ENCODE data around the gene UBR4.
"Not testable (repeated sequence)": the region's sequence is repeated elsewhere in the genome, so short reads cannot be mapped to it uniquely, and the experiment has no call there.

Gene UBR4

DNA sequence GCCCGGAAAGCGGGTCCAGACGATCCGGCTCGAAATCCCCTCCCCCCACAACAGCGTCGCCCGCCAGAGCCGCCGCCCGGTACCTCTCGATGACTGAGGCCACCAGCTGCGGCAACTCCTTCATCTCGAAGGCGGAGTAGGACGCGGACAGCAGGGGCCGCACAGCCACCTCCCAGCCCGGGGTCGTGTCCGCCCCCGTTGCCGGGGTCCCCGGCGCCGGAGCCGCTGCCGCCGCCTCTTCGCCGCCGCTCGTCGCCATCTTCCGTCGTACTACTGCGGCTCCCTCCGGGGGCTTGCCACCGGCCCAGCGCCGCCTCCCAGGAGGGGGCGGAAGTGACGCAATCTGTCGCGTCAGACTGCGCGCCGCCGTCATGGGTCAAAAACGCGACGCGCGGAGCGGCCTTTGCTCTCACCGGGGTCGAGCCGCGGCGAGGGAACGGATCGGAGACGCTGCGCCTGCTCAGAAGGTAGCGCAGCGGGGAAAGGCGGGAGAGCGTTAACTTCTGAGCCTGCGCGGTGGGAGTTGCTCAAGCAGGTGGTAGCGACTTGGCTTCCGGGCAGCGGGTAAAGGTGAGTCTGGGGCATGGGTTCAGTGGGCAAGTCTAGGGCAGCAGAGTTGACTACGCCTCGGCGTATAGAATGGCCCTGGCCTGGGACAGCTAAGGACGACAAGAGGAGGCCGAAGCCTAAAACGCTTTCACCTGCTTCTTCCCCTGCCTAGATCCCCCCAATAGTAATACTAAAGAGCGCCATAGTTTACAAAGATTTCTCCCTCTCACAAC, at the start of gene UBR4:
TSS of gene UBR4 (minus strand) at position 277 of the 782 bp plus-strand sequence. CDS start at position 259, 18 bp downstream.
- DNase-seq (ENCODE audit: low read depth, low spot score), result peak; percentile 95

DNA sequence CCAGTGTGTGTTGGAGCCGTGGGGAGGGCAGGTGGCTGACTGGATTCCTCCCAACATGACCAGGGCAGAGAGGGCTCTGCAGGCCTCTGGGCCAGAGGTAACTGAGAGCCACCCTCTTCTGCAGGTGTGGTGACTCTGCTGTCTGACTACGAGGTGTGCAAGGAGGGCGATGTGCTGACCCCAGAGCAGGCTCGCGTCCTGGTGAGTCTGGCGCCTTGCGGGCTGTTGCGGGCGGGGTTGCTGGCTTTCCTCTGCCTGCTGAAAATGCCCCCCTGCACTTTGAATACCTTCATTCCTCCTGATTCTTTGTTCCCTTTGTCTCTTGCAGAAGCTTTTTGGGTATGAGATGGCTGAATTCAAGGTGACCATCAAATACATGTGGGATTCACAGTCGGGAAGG, 48.3 kb upstream of the UBR4 start:
- no peak for DNase-seq (ENCODE audit: low read depth, low spot score)

GRCh38 chr1:19257178-19257914, 47.3 kb upstream of the UBR4 start:
- DNase-seq (ENCODE audit: low read depth, low spot score), result no peak

GRCh38 chr1:19256301-19256700, 46.2 kb upstream of the UBR4 start:
- DNase-seq (ENCODE audit: low read depth, low spot score), result not testable (repeated sequence)

- no peak for DNase-seq (ENCODE audit: low read depth, low spot score)
Measured at GRCh38 chr1:19255288-19255687, 45.2 kb upstream of the UBR4 start.

DNA sequence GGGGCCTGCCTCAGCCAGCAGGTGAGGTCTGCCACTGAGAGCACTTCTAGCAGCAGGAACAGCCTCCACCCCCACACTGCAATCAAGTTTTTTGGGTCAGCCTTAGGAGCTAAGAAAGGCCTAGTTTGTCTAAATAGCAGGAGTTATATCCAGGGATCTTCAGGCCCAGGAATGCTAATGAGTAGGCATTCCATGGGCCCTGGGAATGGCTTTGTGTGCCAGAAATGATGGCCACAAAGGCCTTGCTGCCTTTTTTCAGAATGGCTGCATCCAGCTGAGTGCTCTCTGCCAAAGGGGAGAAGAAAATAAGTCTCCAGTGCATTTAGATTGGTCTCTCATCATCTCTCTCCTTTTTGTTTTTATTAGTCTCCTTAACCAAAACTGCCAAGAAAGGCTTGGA, 44.4 kb upstream of the UBR4 start:
- DNase-seq (ENCODE audit: low read depth, low spot score), result no peak

DNA sequence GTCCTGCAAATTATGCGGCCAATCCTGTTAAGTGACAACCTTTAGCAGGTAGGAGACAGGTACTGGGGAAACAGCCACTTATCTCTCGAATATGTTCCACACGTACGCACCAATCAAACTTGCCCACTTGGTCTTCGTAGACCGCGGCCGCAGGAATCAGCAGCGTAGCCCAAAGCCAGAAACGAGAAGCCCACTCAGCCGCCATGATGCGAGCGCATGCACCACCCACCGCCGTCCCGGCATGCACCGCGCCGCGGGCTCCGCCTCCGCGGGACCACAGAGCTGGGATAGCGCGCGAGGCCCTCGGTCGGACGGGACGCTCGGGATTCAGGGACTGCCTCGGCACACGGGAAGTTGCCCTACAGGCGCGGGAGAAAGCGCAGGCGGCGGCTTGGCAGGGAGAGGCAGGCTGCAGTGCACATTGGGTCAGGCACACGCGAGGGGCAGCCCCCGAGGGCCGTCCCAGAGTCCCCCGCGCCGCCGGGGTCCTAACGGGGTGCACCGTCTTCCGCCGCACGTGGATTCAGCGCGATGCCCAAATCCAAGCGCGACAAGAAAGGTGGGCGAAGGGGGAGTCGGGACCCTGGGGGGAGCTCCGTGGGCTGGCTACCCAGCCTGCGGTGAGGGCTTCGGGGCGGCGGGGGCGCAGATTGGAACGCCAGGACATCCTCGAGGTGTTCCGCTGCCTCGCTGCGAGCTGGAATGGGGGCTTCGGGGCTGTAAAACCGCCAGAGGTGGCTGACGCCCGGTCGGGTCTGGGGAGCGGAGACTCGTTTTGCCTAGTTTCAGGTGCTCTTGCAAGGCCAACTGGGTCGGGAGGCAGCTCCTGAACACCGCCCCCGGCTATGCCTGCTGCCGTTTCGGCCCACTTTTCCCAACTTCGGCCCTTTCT, 41.5 kb upstream of the UBR4 start, which contains the start of the genes EMC1 and MRTO4:
TSS of gene EMC1 (minus strand) at position 220 of the 892 bp plus-strand sequence. CDS start at position 205, 15 bp downstream.
TSS of gene MRTO4 (plus strand) at position 501 of the 892 bp plus-strand sequence. CDS start at position 532, 31 bp downstream.
- peak; percentile 83 for DNase-seq (ENCODE audit: low read depth, low spot score)

- DNase-seq (ENCODE audit: low read depth, low spot score), result no peak
Measured at GRCh38 chr1:19250629-19251304, 40.7 kb upstream of the UBR4 start.

DNA sequence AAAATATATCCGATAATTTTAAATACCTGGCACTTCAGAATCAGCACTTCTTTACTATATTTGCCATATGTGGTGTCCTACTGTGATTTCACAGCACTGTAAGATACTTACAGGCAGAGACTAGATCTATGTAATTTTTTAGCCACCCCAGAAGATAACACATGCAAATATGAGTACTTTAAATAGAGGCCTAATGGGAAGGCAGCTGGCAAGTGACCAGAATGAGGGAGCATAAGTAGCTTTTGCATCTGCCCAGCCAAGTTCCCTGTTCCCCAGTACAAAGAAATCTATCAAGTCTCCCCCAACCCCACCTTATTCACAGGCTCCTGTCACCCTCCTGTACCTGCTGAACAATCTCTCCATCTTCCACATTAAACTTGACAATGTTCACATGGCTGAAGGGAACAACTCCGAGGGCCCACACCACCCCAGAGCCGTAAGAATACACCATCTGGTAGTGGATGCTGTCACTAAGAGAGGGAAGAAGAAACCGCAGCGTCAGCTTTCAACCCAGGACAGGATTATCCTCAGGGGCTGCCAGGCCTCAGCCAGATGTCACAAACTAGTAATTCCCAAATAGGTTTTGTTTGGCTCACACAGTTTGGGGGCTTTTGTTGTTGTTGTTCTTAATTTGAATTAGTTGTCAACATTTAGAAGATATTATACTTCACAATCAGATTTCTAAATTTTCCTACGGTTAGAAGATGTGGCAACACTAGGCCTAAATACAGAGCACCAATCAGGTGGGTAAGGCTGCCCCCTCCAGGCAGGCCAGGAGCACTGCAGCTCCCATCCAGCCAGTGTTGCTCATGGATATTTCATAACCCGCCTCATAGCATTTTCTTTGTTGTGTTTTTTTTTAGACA, 30.8 kb upstream of the UBR4 start:
- DNase-seq (ENCODE audit: low read depth, low spot score), result peak; percentile 39

DNA sequence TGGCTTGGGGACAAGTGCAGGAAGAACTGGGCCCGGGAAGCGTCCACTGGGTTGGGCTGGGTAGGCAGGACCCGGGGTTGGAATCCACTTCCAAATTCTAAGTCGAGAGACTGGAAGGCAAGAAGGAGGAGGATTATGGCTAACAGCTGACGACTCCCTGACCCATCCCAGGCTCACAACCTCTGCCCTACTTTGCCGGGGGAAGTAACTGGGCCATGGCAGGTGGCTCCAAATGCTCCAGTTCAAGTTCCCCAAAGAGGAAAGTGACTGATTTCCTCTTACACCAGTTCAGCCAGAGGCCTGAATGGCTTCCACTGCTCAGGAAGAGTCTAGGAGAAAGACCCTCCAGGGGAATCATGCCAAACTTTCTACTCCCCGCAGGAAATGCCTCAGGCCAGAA, 29.8 kb upstream of the UBR4 start:
- no peak for DNase-seq (ENCODE audit: low read depth, low spot score)

GRCh38 chr1:19234224-19234623, 24.2 kb upstream of the UBR4 start:
- no peak for DNase-seq (ENCODE audit: low read depth, low spot score)

DNA sequence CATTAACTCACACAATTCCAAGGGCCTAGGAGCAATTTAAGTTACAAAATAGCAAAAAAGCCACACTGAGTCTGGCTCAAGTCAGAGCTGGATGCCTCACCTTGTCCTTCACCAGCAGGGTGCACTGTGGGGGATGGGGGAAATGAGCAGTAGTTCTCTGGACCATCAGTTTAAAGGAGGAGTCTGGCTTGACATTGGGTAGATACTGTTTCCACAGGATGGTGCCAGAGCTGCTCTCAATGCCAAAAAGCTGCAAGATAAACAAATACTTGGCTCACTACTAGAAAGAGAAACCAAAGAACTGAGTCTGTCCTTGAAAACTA, 22.4 kb upstream of the UBR4 start:
- DNase-seq (ENCODE audit: low read depth, low spot score), result no peak

DNA sequence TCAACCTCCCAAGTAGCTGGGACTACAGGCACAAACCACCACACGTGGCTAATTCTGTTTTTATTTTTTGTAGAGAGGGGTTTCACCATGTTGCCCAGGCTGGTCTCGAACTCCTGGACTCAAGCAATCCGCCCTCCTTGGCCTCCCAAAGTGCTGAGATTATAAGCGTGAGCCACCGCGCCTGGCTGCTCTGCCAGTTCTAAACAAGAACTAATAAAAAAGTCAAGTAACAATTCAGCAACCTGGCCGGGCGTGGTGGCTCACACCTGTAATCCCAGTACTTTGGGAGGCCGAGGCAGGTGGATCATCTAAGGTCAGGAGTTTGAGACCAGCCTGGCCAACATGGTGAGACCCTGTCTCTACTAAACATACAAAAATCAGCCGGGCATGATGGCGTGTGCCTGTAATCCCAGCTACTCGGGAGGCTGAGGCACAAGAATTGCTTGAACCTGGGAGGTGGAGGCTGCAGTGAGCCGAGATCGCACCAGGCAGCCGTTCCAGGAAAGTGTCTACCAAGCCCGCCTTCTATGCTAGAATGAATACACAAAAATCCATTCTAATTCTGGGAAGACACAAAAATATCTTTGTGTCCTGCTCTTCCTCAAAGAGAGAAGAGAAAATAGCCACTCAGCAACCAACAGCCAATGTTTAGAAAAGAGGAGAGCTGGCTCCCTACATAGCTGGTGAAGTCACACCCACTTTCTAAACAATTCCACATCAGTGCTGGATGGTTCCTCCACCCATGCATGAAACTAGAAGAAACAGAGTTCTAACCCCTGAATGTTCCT, 21.9 kb upstream of the UBR4 start:
- not testable (repeated sequence) for DNase-seq (ENCODE audit: low read depth, low spot score)

DNA sequence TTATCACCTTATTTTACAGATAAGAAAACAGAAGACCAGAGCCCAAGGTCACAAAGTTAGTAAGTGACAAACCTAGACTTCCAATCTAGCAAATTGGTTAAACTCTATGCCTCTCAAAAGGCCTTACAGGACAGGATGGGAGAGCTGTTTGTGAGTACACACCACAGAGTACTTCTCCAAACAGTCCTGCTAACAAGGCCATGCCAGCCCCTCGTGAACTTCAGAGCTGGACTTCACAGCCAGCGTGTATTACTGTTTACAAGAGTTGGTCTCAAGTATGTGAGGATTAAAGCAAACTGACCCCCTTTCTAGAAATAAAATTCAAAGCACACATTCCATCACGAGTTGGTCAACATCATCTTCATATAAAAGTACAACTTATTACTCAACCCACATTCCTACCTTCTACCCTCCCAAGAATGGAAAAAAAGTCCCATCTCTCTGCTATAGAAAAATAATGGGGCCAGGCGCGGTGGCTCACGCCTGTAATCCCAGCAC, 19.8 kb upstream of the UBR4 start:
- DNase-seq (ENCODE audit: low read depth, low spot score), result no peak

- DNase-seq (ENCODE audit: low read depth, low spot score), result no peak
Measured at GRCh38 chr1:19229229-19229628, 19.2 kb upstream of the UBR4 start.

GRCh38 chr1:19222979-19223824, 13.1 kb upstream of the UBR4 start:
- DNase-seq (ENCODE audit: low read depth, low spot score), result no peak

DNA sequence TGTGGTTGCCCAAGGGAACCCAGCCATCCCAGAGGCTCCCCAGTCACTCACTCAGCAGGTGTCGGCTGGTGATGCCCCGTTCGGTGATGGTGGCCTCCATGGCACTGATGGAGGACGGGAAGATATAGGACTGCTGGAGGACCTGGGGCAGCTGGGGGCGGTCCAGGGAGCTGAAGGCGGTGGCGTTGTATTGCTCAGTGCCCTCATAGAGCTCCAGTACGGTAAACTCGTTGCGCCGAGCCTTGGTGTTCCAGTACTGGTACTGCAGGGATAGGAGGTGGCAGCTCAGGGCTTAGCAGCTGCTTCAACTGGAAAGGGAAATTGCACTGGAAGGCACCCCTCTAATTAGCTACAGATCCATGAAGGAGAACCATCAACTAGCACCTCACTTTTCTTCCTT, 12.5 kb upstream of the UBR4 start:
- DNase-seq (ENCODE audit: low read depth, low spot score), result no peak

- DNase-seq (ENCODE audit: low read depth, low spot score), result no peak
Measured at GRCh38 chr1:19220991-19221390, 10.9 kb upstream of the UBR4 start.

Measured in activated CD4-positive, CD25-positive, alpha-beta regulatory T cell treated with anti-CD3 and anti-CD28 coated beads, Interleukin-2, amount 50 U/mL, for 16 hours (primary cell).